Vagina (tissue), 2 donors: ENCODE data around the gene PPP2R5C.
"Not testable (repeated sequence)": the region's sequence is repeated elsewhere in the genome, so short reads cannot be mapped to it uniquely, and the experiment has no call there.

Source experiments
- POLR2A ChIP-seq, 2 donors: fragments of 450-650 bp; IDR thresholded peaks; one replicate each; pipeline ENCODE4 v1.6.1; 2017; ENCODE audit warnings: antibody characterized with exemption in 2 of 2, mild to moderate bottlenecking in 2 of 2, moderate library complexity in 2 of 2
- POLR2AphosphoS5 ChIP-seq, 2 donors: sonication (generic); formaldehyde crosslinking; IDR thresholded peaks; one replicate each; pipeline ENCODE4 v1.9.0; 2017; ENCODE audit warnings: antibody characterized with exemption in 2 of 2, mild to moderate bottlenecking in 2 of 2, low read depth in 1 of 2; ENCODE audit not compliant: insufficient read depth in 1 of 2
- TF ChIP-seq, protein P1 (sequence below), 3 experiments: fragments of 450-650 bp in 2 of 3; fragments of 200-600 bp in 1 of 3; sonication (generic) in 1 of 3; IDR thresholded peaks; one replicate each; pipeline ENCODE4 v1.5.1; 2017 to 2019; ENCODE audit warnings: antibody characterized with exemption in 3 of 3, mild to moderate bottlenecking in 2 of 3, moderate library complexity in 2 of 3

DNA sequence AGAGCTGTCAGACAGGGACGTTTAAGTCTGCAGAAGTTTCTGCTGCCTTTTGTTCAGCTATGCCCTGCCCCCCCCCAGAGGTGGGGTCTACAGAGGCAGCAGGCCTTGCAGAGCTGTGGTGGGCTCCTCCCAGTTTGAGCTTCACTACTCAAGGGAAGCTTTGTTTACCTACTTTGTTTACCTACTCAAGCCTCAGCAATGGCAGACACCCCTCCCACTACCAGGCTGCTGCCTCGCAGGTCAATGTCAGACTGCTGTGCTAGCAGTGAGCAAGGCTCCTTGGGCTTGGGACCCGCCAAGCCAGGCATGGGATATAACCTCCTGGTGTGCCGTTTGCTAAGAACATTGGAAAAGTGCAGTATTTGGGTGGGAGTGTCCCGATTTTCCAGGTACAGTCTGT lies 11.8 kb upstream of the PPP2R5C start:
- TF ChIP-seq, protein P1, sequence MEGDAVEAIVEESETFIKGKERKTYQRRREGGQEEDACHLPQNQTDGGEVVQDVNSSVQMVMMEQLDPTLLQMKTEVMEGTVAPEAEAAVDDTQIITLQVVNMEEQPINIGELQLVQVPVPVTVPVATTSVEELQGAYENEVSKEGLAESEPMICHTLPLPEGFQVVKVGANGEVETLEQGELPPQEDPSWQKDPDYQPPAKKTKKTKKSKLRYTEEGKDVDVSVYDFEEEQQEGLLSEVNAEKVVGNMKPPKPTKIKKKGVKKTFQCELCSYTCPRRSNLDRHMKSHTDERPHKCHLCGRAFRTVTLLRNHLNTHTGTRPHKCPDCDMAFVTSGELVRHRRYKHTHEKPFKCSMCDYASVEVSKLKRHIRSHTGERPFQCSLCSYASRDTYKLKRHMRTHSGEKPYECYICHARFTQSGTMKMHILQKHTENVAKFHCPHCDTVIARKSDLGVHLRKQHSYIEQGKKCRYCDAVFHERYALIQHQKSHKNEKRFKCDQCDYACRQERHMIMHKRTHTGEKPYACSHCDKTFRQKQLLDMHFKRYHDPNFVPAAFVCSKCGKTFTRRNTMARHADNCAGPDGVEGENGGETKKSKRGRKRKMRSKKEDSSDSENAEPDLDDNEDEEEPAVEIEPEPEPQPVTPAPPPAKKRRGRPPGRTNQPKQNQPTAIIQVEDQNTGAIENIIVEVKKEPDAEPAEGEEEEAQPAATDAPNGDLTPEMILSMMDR (IDR thresholded peaks at IDR 0.05): not testable (repeated sequence)
- not testable (repeated sequence) for TF ChIP-seq POLR2A (IDR thresholded peaks at IDR 0.05); POLR2AphosphoS5 (IDR thresholded peaks at IDR 0.05; ENCODE audit: insufficient read depth in 1 of 2, low read depth in 1 of 2)
